AG04449 (cell line): ENCODE data around the gene CADPS2.

ENCODE experiments used
- CTCF ChIA-PET: fragments of 350-600 bp; formaldehyde crosslinking; extraction: SDS; loops from one replicate; lab custom pipeline; 2021; ENCODE audit warnings: antibody characterized with exemption; lab: Yijun Ruan, JAX
- POLR2A ChIA-PET: fragments of 400-600, 350-600 bp; formaldehyde crosslinking; extraction: SDS; loops from one replicate; lab custom pipeline; 2020; ENCODE audit warnings: antibody characterized with exemption, inconsistent platforms; lab: Yijun Ruan, JAX
- DNase-seq: peaks from one replicate; pipeline ENCODE4 v3.0.0-alpha.2; 2010; ENCODE audit warnings: low read depth, low spot score
- H3K4me3 ChIP-seq: 2 replicates; pipeline ENCODE4 v1.5.1; 2011; ENCODE audit warnings: low read depth, mild to moderate bottlenecking, control low read depth, low read length
- TF ChIP-seq, protein P1 (sequence below): IDR thresholded peaks from one replicate; pipeline ENCODE4 v1.5.1; 2011; ENCODE audit warnings: mild to moderate bottlenecking, moderate library complexity, low read length, control low read depth, inconsistent platforms; ENCODE audit not compliant: insufficient read depth; ENCODE audit errors: missing control alignments

CADPS2 gene

GRCh38 chr7:122343601-122344302 is 542.5 kb downstream of the CADPS2 start:
- DNase-seq: no peak
- POLR2A ChIA-PET: no interaction called here
- TF ChIP-seq, protein P1, sequence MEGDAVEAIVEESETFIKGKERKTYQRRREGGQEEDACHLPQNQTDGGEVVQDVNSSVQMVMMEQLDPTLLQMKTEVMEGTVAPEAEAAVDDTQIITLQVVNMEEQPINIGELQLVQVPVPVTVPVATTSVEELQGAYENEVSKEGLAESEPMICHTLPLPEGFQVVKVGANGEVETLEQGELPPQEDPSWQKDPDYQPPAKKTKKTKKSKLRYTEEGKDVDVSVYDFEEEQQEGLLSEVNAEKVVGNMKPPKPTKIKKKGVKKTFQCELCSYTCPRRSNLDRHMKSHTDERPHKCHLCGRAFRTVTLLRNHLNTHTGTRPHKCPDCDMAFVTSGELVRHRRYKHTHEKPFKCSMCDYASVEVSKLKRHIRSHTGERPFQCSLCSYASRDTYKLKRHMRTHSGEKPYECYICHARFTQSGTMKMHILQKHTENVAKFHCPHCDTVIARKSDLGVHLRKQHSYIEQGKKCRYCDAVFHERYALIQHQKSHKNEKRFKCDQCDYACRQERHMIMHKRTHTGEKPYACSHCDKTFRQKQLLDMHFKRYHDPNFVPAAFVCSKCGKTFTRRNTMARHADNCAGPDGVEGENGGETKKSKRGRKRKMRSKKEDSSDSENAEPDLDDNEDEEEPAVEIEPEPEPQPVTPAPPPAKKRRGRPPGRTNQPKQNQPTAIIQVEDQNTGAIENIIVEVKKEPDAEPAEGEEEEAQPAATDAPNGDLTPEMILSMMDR: no peak
- CTCF ChIA-PET: no interaction called here
- H3K4me3 ChIP-seq: no peak overlapping the region

- TF ChIP-seq, protein P1: no peak
- CTCF ChIA-PET: no interaction called here
- POLR2A ChIA-PET: no interaction called here
- no peak overlapping the region for H3K4me3 ChIP-seq
- DNase-seq: no peak
These were observed 545.8 kb downstream of the CADPS2 start for GRCh38 chr7:122340427-122340826.

DNA sequence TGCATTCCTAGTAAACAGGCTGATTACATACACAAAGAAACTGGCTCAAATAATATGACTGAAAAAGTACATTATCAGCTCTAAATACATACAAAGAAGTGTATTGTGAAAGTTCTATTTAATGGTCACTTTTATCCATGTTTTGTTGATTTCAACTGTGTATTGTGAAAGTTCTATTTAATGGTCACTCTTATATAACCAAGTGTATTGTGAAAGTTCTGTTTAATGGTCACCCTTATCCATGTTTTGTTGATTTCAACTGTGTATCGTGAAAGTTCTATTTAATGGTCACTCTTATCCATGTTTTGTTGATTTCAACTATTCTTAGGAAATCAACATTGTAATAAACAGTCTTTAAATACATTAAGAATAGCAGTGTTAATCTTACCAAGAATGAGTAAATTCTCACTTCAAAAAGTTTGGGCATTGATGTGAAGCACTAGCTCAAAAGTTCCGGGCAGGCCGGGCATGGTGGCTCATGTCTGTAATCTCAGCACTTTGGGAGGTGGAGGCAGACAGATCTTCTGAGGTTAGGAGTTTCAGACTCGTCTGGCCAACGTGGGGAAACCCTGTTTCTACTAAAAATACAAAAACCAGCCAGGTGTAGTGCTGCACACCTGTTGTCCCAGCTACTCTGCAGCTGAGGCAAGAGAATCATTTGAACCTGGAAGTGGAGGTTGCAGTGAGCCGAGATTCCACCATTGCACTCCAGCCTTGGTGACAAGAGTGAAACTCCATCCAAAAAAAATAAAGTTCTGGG is 546.9 kb downstream of the CADPS2 start:
- ChIA-PET POLR2A (no interaction called here), CTCF (no interaction called here)
- TF ChIP-seq, protein P1: no peak
- DNase-seq: no peak
- no peak overlapping the region for H3K4me3 ChIP-seq

DNA sequence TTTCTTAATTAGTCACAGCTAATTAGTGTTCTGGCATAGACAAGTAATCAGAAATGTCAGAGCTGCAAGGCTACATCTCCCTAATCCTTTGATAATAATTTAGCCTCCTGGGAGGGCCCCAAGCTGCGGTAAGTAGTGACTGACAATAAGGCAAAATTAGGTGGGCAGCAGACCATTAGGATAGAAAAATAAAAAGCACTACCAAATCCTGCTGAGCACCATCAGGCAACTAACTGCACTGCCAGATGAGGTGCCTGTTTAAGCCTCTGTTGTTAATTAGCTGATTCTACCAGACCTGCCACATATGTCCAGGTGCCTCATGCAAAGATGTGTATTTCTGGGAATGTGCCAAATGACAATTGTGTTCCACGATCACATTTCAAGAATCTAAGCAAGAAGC is 549.2 kb downstream of the CADPS2 start:
- no peak overlapping the region for H3K4me3 ChIP-seq
- ChIA-PET POLR2A (no interaction called here), CTCF (no interaction called here)
- DNase-seq: no peak
- TF ChIP-seq, protein P1: no peak

DNA sequence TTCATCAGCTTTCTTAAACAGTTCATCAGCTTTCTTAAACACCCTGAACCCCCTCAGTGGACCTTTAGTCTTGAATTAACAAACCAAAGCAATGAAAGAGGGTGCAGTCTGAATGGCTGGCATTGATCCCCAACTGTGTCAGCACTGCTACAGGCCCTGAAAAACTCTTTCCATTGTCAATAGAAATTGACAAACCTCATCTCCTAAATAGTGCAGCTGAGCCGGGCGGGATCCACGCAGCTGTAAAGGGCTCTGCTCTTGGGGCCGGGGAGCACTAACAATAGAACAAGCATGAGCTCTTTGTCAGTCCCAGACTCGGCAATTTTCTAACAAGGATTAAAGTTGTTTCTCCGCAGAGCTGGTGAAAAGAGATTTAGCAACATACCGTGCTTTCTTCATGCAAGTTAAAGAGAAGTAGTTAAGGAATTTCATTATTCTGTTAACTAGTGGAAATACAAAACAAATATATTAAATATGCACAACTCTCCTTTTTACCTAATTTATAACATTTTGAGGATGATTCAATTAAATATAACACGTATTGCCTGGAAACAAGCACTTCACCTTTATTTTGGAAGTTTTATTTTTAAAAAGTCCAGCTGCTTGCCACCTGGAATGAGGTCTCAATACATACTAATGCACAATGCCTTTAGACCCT is 557.0 kb downstream of the CADPS2 start:
- POLR2A ChIA-PET: no interaction called here
- CTCF ChIA-PET: no interaction called here
- no peak for DNase-seq
- H3K4me3 ChIP-seq: no peak overlapping the region
- TF ChIP-seq, protein P1: no peak

DNA sequence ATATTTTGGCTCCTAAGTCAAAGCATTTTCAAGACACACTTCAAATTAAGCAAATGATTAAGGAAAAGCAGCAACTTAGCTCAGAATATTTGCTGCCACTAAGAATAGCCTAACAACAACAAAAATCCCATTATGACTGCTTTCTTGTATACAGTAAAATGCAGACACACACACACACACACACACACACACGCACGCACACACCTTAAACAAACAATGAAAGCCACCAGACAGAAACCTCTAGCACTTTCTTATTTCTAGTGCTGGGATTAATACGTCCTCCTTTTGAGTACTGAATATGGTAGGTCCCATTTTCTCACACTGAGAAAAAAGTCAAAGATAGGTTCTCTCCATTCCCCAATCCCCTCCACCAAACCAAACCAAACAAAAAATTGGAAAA is 558.3 kb downstream of the CADPS2 start:
- TF ChIP-seq, protein P1: no peak
- DNase-seq: no peak
- ChIA-PET POLR2A (no interaction called here), CTCF (no interaction called here)
- no peak overlapping the region for H3K4me3 ChIP-seq
